ENCODE measurements around the gene RXFP1.
A peak's percentile ranks its signal among the peaks of the same experiment; 100 is the strongest.

RXFP1 gene

GRCh38 chr4:158521484-158522088 lies at the start of gene RXFP1:
Gene RXFP1 (plus strand): TSS chr4:158521882. CDS start chr4:158521977, 95 bp downstream.
- DNase-seq: no peak

- no peak for DNase-seq
Observed at GRCh38 chr4:158481811-158482210, 39.9 kb upstream of the RXFP1 start.

- DNase-seq: no peak
Observed at GRCh38 chr4:158484173-158484885, 37.4 kb upstream of the RXFP1 start.

- no peak for DNase-seq
Observed at GRCh38 chr4:158490629-158491028, 31.1 kb upstream of the RXFP1 start.

DNA sequence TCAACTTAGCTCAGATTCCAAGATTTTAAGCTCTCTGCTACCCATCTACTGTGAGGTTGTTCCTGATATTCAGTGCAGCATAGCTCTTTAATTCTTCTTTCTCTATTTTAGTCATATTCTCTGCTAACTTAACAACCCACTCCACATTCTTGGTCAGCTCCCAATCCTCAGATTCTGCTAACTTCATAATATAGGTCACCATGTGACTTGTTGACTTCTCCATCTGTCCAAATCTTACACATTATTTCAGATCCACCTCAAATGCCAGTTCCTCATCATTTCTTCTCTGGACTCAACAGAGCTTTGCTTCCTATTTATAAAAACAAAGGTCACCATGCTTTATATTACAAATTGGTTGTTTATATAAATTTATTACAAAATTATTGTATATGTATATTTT lies 29.3 kb upstream of the RXFP1 start:
- no peak for DNase-seq

GRCh38 chr4:158496030-158496741 lies 25.5 kb upstream of the RXFP1 start:
- peak; percentile 55 for DNase-seq

GRCh38 chr4:158500054-158500453 lies 21.6 kb upstream of the RXFP1 start:
- DNase-seq: no peak

GRCh38 chr4:158513256-158513655 lies 8.4 kb upstream of the RXFP1 start:
- DNase-seq: no peak

- no peak for DNase-seq
Observed at GRCh38 chr4:158519226-158519625, 2.5 kb upstream of the RXFP1 start.

GRCh38 chr4:158523990-158524535 lies 2.4 kb downstream of the RXFP1 start:
- DNase-seq: no peak

DNA sequence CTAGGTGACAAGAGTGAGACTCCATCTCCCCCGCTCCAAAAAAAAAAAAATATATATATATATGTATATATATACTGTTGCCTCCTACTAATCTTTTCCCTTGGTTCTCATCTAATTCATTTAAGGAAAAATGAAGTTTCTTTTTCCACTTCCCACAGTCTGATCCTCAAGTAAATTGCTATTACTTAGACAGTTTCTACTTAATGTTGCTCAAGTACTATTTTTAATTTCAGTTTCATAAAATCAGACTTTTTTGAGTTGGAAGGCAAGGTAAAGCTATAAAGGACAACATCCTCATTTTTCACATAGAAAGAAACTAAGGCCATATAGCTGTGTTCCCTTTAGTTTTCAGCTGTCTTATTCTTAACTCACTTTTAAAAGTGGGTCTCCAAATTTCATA lies 5.8 kb downstream of the RXFP1 start:
- DNase-seq: no peak

- no peak for DNase-seq
Observed at GRCh38 chr4:158529505-158529904, 7.8 kb downstream of the RXFP1 start.

GRCh38 chr4:158530381-158530780 lies 8.7 kb downstream of the RXFP1 start:
- no peak for DNase-seq

- DNase-seq: no peak
Observed at GRCh38 chr4:158530898-158531297, 9.2 kb downstream of the RXFP1 start.

DNA sequence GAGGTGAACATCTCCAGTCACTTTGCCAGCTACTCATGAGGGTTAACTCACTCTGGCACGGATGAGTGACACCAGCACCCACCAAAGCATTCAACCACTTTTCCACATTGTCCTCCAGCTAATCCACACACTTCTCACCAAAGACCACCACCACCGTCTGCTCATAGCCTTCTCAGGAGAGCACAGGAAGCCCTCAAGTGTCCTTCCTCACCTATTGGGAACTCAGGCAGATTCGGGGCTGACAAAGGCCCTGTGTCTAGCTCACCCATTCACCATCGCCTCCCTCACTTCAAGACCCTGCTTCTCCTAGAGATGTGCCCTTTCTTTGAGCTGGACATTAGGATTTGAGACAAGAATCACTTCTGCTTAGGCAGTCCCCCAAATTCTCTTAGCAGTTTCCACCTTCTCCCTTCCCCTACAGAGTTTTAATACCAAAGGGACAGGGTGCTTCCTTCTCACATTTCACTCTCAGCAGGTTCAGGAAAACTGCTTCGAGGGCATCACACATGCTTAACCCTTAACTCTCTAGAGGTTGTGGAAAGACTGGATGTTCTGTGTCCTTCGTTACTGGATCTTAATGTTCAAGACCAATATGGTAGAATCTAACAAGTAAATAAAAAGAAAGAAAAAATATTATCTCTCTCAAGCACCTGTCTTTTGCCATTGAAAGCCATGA lies 11.0 kb downstream of the RXFP1 start:
- DNase-seq: no peak

- no peak for DNase-seq
Observed at GRCh38 chr4:158534727-158535126, 13.0 kb downstream of the RXFP1 start.

DNA sequence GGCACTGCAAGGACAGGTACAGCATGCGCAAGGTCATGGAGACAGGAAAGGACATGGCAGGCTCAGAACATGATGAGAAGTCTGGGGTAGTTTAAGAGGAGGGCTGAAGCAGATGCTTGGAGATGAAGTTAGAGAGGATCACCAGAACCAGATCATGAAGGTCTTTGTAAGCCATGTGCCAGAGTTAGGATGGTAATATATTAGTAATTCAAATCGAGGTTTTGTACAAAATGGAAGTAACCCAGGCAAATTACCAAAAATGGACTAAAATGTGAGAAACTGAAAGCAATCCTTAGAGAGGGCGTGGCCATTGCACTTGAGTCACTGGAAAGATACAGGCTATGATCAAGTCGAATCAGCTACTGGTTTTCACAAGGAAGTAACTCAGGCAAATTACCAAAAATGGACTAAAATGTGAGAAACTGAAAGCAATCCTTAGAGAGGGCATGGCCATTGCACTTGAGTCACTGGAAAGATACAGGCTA lies 13.5 kb downstream of the RXFP1 start:
- DNase-seq: peak; percentile 56

DNA sequence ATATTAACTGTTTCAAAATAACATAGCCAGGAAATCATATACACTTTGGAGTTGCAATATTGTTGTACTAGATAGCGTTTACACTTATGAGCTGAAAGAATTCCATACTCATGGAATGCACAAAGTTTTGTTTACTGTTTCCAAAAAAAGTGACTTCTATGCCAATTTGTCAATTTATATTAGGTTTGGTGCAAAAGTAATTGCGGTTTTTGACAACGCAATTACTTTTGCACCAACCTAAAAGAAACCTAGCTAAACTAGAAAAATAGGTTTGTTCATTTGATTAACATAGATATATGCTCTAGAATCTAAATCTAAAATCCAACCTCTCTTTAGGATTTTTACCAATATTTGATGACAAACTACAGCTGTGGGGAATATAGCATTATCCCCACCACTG lies 15.2 kb downstream of the RXFP1 start:
- no peak for DNase-seq

- no peak for DNase-seq
Observed at GRCh38 chr4:158538176-158538575, 16.5 kb downstream of the RXFP1 start.

GRCh38 chr4:158538911-158539310 lies 17.2 kb downstream of the RXFP1 start:
- DNase-seq: no peak

- DNase-seq: no peak
Observed at GRCh38 chr4:158540125-158540907, 18.6 kb downstream of the RXFP1 start.

- no peak for DNase-seq
Observed at GRCh38 chr4:158541506-158541905, 19.8 kb downstream of the RXFP1 start.

Data from activated CD4-positive, alpha-beta T cell treated with anti-CD3 and anti-CD28 coated beads for 48 hours (primary cell).